Fibroblast of mammary gland (primary cell): ENCODE measurements around the gene PLD1.

ENCODE experiments used
- DNase-seq: peaks from one replicate; pipeline ENCODE4 v3.0.0-alpha.2; 2010; ENCODE audit warnings: low read depth
- H3K4me3 ChIP-seq: 2 replicates; pipeline ENCODE4 v1.5.1; 2011; ENCODE audit warnings: low read depth, mild to moderate bottlenecking, low read length, moderate library complexity; ENCODE audit not compliant: control insufficient read depth
- TF ChIP-seq, protein P1 (sequence below): conservative IDR thresholded peaks from 2 replicates; pipeline ENCODE4 v1.5.1; 2011; ENCODE audit warnings: low read depth, low read length, inconsistent platforms; ENCODE audit not compliant: control insufficient read depth, insufficient read depth

Gene PLD1

DNA sequence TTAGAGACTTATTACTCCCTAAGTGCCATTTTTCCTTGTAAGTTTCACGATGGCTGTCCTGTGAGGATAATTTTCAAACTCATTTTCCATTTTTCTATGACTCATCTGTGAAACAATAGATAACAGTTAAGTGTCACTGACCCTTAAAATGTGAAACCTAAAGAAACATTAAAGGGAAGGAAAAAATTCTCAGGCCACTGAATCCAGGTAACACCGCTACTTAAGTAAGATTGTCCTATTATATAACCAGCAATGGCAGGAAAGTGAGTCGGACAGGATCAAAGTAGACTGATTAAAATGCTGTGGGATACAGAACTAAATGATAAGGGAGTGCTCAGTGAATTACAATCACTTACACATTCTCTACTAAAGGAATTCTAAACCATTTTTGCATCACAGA, 12.4 kb downstream of the PLD1 start:
- TF ChIP-seq, protein P1, sequence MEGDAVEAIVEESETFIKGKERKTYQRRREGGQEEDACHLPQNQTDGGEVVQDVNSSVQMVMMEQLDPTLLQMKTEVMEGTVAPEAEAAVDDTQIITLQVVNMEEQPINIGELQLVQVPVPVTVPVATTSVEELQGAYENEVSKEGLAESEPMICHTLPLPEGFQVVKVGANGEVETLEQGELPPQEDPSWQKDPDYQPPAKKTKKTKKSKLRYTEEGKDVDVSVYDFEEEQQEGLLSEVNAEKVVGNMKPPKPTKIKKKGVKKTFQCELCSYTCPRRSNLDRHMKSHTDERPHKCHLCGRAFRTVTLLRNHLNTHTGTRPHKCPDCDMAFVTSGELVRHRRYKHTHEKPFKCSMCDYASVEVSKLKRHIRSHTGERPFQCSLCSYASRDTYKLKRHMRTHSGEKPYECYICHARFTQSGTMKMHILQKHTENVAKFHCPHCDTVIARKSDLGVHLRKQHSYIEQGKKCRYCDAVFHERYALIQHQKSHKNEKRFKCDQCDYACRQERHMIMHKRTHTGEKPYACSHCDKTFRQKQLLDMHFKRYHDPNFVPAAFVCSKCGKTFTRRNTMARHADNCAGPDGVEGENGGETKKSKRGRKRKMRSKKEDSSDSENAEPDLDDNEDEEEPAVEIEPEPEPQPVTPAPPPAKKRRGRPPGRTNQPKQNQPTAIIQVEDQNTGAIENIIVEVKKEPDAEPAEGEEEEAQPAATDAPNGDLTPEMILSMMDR = no peak
- no peak overlapping the region for H3K4me3 ChIP-seq
- no peak for DNase-seq

DNA sequence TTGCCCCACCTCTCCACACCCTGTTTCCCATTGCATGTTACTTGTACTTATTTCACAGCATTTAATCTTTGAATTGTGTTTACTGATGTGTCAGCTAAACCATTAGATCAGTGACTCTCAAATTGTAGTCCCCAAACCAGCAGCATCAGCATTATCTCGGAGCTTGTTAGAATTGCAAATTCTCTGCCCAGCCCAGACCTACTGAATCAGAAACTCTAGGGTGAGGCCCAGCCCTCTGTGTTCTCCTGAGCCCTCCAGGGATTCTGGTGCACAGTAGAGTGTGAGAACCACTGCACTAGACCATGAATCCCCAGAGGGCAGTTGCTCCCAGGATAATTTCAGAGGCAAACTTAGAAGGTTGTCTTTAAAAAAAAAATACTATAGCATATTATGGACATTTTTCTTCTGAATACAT, 13.0 kb downstream of the PLD1 start:
- no peak overlapping the region for H3K4me3 ChIP-seq
- peak; percentile 29 for DNase-seq
- TF ChIP-seq, protein P1 = no peak

DNA sequence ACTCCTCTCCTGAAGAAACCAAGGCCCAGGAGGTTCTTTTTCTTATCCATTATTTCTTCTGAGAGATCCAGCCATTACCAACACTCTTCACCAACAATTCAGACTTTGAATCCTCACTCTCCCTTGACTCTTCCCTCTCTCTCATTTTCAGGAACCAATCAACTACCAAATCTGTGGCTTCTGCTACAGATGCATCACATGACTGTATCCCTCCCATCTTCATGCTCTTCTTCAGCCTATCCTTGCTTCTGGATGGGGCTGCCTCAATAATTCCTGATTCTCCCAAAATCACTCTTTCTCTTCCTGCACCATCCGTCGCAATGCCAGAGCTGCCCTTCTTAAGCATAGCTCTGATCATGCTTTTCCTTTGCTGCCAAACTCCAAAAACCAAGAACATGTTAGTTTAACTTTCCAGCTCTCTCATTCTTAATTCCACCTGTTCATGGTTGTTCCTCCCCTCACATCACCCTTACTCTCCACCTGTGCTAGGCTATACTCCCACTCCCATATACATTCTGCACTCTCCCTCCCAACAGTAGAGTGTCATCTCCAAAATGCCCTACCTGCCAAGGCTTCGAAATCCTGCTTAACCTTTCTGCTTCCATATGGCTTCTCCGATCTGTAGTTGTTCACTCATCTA, 13.5 kb downstream of the PLD1 start:
- DNase-seq = no peak
- no peak overlapping the region for H3K4me3 ChIP-seq
- TF ChIP-seq, protein P1 = no peak

DNA sequence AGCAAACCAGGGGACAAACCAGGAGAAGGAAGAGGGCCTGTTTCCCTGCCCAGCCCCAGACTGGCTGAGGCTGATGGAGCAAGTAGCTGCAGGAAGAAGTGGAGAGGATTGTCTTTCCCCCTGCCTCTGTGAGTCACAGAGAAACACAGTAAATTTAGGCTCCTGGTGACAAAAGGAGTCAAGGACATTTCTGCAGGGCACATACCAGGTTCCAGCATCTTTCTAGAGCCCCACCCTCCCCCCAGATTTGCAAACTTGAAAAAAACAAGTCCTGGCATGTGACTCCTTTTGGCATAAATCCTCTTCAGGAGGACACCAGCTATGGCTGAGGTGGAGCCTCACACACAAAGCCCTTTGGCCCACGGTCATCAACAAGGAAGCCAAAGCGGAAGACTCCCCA, 17.8 kb downstream of the PLD1 start:
- no peak overlapping the region for H3K4me3 ChIP-seq
- DNase-seq = no peak
- TF ChIP-seq, protein P1 = no peak

DNA sequence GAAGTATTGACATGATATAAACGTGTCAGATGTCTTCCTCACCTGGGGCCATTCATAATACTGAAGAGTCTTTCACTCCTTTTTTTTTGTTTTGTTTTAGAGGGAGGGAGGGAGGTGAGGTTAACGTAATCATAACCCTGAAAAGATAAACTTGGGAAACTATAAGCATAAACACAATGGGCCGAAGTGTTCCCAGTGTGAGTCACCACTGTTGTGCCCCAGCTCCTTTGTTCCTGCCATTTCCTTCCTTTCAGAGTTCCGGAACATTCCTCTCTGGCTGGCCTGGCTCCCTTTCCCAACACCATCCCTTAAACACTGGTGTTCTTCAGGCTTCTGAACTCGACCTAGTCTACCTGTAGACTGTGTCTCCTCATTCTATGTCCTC, 18.6 kb downstream of the PLD1 start:
- peak; percentile 66 for DNase-seq
- H3K4me3 ChIP-seq = no peak overlapping the region
- TF ChIP-seq, protein P1 = no peak

DNA sequence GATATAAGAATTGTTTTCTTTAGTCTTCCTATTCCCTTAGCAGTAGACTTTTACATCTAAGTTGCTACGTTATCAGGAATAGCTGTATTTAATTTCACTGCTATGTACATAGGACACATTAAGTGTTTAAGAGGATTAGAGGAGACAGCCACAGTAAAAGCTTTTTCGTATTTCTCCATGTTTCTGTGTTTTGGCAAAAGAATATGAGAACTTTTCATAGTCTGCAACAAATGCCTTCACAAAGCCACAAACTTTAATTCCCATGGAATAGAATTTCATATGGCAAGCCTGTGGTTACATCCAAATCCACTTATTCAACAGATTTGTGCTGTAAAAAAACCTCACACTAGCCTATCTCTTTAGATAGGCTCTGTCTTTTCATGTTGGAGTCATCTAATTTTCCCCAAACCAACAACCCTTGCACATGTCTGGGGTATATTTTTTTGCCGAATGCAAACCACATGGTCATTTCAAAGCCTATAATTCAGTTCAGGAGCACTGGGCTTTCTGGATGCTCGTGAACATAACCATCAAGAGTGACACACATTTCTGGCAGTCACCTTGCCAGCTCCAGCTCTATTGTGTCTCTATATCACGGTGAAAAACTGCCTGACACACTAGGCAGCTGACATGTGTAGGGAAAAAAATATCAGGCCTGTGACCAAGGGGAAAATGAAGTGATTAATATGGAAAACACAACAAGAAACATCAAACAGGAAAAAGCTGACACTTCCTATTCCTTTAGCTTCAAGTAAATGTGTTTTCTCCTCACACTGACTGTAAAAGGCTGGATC, 19.2 kb downstream of the PLD1 start:
- H3K4me3 ChIP-seq = no peak overlapping the region
- TF ChIP-seq, protein P1 = no peak
- peak; percentile 31 for DNase-seq
